ENCODE measurements around the gene PGBD5. TPM values are rescaled to one million over a fixed set of nuclear protein-coding genes. Genes with fewer than 3 reads are reported as not detected.

Gene PGBD5
- polyA plus RNA-seq, 4 donors = 5.7 to 7.4 (median 6.9) TPM

DNA sequence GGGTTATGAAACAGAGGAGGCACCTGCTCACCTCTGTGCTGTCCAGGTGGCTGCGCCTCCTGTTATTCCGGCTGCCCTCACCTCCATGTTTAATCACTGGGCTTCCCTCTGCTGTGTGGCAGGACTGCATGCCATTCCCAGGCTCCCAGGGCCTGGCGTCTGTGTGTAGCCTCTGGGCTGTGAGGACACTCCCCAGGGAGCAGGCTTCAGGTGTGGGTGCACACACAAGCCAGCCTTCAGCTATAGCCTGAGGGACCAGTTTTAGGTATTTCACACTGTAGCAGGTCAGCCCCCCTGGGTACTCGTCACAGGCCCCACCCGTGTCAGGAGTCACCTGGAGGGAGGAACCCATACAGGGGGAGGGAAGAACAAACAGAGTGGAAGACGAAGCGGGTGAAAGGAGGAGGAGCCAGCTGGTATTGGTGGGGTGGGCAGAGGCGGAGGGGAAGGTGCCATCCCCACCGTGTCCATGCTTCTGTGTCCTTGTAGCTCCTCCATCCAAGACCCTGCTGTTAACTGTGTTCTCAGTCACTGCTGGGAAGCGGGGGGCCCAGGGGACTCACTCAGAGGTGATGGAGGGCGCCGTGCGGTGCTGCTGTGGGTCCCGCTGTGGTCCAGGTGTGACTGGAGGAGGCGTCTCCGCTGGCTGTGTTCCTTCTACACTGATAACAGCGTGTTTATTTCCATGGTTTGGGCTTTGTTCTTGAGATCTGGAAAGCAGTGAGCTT lies 158.6 kb downstream of the PGBD5 start:
- no peak for DNase-seq (ENCODE audit: low read depth in 4 of 4, low spot score in 2 of 4)

DNA sequence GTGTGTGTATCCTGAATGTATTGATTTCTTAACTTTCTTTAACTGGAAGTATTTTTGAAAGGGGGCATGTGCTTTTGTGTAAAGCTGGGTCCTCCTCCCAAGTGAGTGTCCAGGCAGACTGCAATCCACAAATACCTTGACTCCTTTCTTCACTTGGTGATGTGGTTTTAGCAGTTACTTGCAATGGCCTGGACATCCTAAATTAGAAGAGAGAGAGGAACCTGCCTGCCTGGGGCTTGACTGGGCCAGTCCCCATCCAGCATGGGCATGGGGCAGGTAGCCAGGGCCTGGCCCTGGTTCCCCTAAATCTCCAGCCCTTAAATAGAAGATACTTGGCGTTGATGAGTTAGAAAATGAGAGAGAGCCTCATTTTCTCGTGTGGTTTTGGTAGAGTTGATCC lies 159.7 kb downstream of the PGBD5 start:
- DNase-seq (ENCODE audit: low read depth in 4 of 4, low spot score in 2 of 4) = no peak

DNA sequence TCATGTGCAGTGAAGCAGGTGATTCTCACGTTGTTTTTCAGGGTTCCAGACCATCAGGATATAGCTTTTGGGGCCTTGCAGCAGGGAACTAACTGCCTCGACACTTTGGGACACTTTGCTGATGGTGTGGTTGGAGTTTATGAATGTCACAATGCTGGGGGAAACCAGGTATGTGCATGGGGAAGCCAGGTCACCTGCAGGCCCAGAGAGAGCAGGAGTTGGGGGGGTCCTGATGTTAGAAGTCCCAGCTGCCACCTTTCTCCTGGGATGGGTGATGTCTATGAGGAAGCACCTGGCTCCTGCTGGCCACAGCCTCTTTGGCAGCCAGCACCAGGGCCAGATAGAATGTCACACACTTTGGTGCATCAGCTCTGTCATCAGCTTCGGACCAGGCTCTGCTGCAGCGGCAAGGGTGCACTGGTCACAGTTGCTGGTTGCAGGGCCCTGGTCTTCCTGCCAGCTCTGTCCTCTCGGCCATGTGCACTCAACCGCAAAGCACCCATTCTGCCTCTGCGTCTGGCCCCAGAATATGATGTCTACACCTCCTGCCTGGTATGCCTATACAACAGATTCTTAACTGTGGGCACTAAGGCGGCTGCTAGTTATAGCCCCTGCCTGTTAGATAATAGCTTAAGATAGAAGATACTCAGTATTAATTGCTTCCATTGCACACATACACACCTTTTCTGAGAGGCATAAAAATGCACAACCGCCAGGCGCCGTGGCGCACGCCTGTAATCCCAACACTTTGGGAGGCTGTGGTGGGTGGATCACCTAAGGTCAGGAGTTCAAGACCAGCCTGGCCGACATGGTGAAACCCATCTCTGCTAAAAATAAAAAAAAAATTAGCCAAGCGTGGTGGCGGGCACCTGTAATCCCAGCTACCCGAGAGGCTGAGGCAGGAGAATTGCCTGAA lies 160.7 kb downstream of the PGBD5 start:
- no peak for DNase-seq (ENCODE audit: low read depth in 4 of 4, low spot score in 2 of 4)

Other genes with a start within 250 kb of the PGBD5 start
- 10 to 100 TPM; 29.8 to 40.4 (median 35.0) TPM for gene COG2, start 216.1 kb upstream of the PGBD5 start, polyA plus RNA-seq (ENCODE audit: insufficient read length in 4 of 4)

Measured in left renal cortex interstitium (tissue), 4 donors.